Uterus (tissue), 4 donors: ENCODE measurements around the gene RETNLB. TPM values are rescaled to one million over a fixed set of nuclear protein-coding genes. Genes with fewer than 3 reads are reported as not detected.

Source experiments
- DNase-seq, 2 donors: peaks; one replicate each; pipeline ENCODE4 v3.0.0-alpha.2; 2019 to 2020
- H3K27ac ChIP-seq, 2 donors: fragments of 200-600 bp; sonication (generic); 1 replicate in 1 of 2; 2 replicates in 1 of 2; pipeline ENCODE4 v1.5.1; 2016 to 2018
- H3K27me3 ChIP-seq, 2 donors: fragments of 200-600 bp; sonication (generic); one replicate each; pipeline ENCODE4 v1.5.1; 2018 to 2019; ENCODE audit warnings: control low read depth in 1 of 2
- H3K36me3 ChIP-seq, 2 donors: fragments of 200-600 bp; sonication (generic); one replicate each; pipeline ENCODE4 v1.5.1; 2019; ENCODE audit warnings: control low read depth in 1 of 2
- H3K4me1 ChIP-seq, 2 donors: fragments of 200-600 bp; sonication (generic); one replicate each; pipeline ENCODE4 v1.5.1; 2018 to 2019; ENCODE audit warnings: control low read depth in 1 of 2
- H3K4me3 ChIP-seq, 2 donors: fragments of 200-600 bp; sonication (generic); 1 replicate in 1 of 2; 2 replicates in 1 of 2; pipeline ENCODE4 v1.5.1; 2018 to 2019; ENCODE audit warnings: mild to moderate bottlenecking in 1 of 2
- H3K9me3 ChIP-seq, 2 donors: fragments of 200-600 bp; sonication (generic); one replicate each; pipeline ENCODE4 v1.5.1; 2019; ENCODE audit warnings: control low read depth in 1 of 2
- POLR2A ChIP-seq, 2 donors: fragments of 450-650 bp; IDR thresholded peaks; one replicate each; pipeline ENCODE4 v1.6.1; 2016; ENCODE audit warnings: antibody characterized with exemption in 2 of 2, mild to moderate bottlenecking in 1 of 2, moderate library complexity in 1 of 2
- intact Hi-C: fragments of 100-400 bp; cut with DNase I; formaldehyde crosslinking; loops from one replicate; pipeline ENCODE4 v1.15.1; 2023; ENCODE audit warnings: low total_unique reads
- total RNA-seq, 4 donors: library from RNA; depleted of rRNA in 3 of 4; stranded (reverse); fragments of >200 nt in 3 of 4; gene quantifications; one replicate each; pipeline versions ENCODE4 v1.1.0 to v1.2.4, GENCODE V29; 2014 to 2023
- TF ChIP-seq, protein P1 (sequence below), 4 experiments: fragments of 200-600 bp in 2 of 4; fragments of 450-650 bp in 2 of 4; sonication (generic) in 2 of 4; IDR thresholded peaks; one replicate each; pipeline ENCODE4 v1.5.1; 2016 to 2019; ENCODE audit warnings: antibody characterized with exemption in 4 of 4, mild to moderate bottlenecking in 2 of 4, moderate library complexity in 1 of 4
- donor health status: DM: yes; HTN: yes; CAD: no.

The RETNLB gene
- total RNA-seq, 4 donors from 2014 or later, result not detected

DNA sequence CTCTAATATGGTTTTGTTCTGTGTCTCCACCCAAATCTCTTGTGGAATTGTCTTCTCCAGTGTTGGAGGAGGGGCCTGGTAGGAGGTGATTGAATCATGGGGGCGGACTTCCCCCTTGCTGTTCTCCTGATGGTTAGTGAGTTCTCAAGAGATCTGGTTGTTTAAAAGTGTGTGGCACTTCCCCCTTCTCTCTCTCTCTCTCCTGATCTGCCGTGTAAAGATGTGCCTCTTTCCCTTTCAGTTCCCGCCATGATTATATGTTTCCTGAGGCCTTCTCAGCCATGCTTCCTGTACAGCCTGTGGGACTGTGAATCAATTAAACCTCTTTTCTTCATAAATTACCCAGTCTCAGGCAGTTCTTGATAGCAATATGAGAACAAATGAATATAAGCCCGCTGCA lies 33.1 kb downstream of the RETNLB start:
- no peaks in the 10 kb centered on the region for H3K9me3 ChIP-seq
- no peaks in the 10 kb centered on the region for H3K36me3 ChIP-seq
- DNase-seq, result no peak
- TF ChIP-seq POLR2A (IDR thresholded peaks at IDR 0.05), result no peak
- TF ChIP-seq, protein P1, sequence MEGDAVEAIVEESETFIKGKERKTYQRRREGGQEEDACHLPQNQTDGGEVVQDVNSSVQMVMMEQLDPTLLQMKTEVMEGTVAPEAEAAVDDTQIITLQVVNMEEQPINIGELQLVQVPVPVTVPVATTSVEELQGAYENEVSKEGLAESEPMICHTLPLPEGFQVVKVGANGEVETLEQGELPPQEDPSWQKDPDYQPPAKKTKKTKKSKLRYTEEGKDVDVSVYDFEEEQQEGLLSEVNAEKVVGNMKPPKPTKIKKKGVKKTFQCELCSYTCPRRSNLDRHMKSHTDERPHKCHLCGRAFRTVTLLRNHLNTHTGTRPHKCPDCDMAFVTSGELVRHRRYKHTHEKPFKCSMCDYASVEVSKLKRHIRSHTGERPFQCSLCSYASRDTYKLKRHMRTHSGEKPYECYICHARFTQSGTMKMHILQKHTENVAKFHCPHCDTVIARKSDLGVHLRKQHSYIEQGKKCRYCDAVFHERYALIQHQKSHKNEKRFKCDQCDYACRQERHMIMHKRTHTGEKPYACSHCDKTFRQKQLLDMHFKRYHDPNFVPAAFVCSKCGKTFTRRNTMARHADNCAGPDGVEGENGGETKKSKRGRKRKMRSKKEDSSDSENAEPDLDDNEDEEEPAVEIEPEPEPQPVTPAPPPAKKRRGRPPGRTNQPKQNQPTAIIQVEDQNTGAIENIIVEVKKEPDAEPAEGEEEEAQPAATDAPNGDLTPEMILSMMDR (IDR thresholded peaks at IDR 0.05), result no peak
- H3K4me1 ChIP-seq, result no peaks in the 10 kb centered on the region
- H3K27ac ChIP-seq, result no peak overlapping the region
- intact Hi-C loops, result no loop called here
- no peak overlapping the region for H3K4me3 ChIP-seq
- H3K27me3 ChIP-seq, result no peaks in the 10 kb centered on the region

DNA sequence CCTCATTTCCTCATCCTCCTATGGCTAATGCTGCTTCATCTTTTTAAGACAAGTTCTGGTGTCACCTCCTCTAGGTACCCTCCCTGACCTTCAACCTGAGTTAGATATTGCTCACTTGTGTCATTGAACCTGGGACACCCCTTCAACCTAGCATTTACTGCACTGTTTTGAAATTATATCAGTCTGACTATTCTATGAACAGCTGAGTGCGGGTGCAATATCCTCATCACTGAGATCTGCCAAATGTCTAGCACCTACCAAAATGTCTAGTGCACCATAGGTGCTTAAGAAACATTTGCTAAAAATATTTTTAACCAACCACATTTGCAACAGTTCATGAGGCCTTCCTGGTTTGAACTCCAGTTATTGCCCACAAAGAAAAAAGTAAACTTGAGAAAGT lies 34.5 kb downstream of the RETNLB start:
- no peaks in the 10 kb centered on the region for H3K9me3 ChIP-seq
- no peaks in the 10 kb centered on the region for H3K36me3 ChIP-seq
- TF ChIP-seq POLR2A (IDR thresholded peaks at IDR 0.05), result no peak
- TF ChIP-seq, protein P1 (IDR thresholded peaks at IDR 0.05), result no peak
- DNase-seq, result no peak
- intact Hi-C loops, result no loop called here
- no peak overlapping the region for H3K4me3 ChIP-seq
- no peaks in the 10 kb centered on the region for H3K27me3 ChIP-seq
- H3K4me1 ChIP-seq, result no peaks in the 10 kb centered on the region
- H3K27ac ChIP-seq, result no peak overlapping the region

DNA sequence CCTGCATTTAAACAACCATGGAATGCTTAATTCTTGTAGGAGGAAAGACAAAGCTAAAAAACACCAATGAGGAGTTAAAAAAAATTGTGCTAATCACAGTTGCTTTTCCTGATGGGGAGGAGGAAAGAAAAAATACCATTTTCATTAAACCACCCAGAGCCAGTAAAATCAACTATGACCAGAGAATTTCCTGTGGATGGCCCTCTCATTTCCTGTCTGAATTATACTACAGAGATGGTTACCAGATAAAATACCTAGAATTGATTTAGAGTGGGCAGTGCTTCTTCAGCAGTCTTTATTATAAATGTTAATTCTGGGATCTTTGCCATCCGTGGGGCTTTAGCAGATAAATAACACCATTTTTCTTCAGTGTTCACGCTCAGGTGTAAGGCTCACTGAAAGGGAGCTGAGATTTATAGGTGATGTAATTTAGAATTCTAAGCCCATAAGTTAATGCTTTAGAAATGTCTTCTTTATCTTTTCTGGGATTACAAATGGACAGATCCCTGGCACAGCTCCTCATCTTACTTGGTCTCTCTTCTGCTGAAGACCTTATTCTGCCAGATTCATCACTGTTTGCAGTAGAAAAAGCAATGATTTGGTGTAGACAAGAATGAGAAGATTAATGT lies 37.9 kb downstream of the RETNLB start:
- Histone ChIP-seq H3K27me3 (no peaks in the 10 kb centered on the region), H3K4me1 (no peaks in the 10 kb centered on the region), H3K27ac (no peak overlapping the region), H3K36me3 (no peaks in the 10 kb centered on the region), H3K4me3 (no peak overlapping the region), H3K9me3 (no peaks in the 10 kb centered on the region)
- intact Hi-C loops, result no loop called here
- no peak for DNase-seq
- TF ChIP-seq, protein P1 (IDR thresholded peaks at IDR 0.05), result no peak
- TF ChIP-seq POLR2A (IDR thresholded peaks at IDR 0.05), result no peak

DNA sequence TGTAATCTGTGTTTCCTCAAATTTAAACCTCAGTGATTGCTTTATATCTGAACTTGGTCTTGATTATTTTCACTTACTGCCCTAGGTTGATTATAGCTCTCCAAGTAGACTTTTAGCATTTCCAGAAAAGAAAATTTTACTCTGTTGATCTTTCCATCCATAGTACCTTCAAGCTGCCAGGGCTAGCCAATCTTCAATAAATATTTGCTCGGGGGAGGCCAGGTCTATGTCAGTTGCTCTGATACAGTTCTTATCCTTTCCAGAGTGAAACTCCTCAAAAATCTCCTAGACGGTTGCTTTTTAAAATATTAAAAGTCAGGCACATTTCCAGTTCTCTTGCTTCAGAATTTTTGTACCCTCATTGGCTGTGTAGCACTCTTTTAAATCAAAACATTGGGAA lies 38.8 kb downstream of the RETNLB start:
- Histone ChIP-seq H3K4me1 (no peaks in the 10 kb centered on the region), H3K27ac (no peak overlapping the region), H3K4me3 (no peak overlapping the region), H3K36me3 (no peaks in the 10 kb centered on the region), H3K9me3 (no peaks in the 10 kb centered on the region), H3K27me3 (no peaks in the 10 kb centered on the region)
- no peak for TF ChIP-seq POLR2A (IDR thresholded peaks at IDR 0.05)
- no peak for DNase-seq
- intact Hi-C loops, result no loop called here

DNA sequence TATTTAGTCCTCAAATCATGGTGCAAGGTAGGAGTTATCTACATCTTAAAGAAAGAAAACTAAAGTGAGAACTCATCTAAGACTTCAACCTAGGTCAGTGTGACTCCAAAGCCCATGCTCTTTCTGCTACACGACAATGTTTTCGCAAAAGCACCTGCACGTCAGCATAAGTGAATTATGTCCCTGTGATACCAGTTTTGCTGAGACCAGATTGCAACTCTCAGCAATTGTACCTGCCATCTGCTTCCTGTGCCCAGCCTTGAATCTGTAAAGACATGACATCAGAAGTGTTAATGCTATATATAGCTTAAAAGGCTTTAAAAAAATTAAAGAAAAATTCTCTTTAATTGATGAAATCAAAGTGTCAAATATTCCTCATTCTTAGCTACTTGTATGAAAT lies 43.4 kb downstream of the RETNLB start:
- Histone ChIP-seq H3K36me3 (no peaks in the 10 kb centered on the region), H3K27me3 (no peaks in the 10 kb centered on the region), H3K4me3 (no peak overlapping the region), H3K27ac (no peak overlapping the region), H3K9me3 (no peaks in the 10 kb centered on the region), H3K4me1 (no peaks in the 10 kb centered on the region)
- DNase-seq, result no peak
- intact Hi-C loops, result no loop called here
- TF ChIP-seq, protein P1 (IDR thresholded peaks at IDR 0.05), result no peak
- TF ChIP-seq POLR2A (IDR thresholded peaks at IDR 0.05), result no peak
